Osteoblast (primary cell): ENCODE results near the gene DOLK. TPM values are rescaled to one million over a fixed set of nuclear protein-coding genes. Genes with fewer than 3 reads are reported as not detected.

Experiments
- DNase-seq: peaks from one replicate; pipeline ENCODE4 v3.0.0; 2011; ENCODE audit warnings: low spot score, mixed read lengths; ENCODE audit not compliant: insufficient read length; ENCODE audit errors: missing footprints
- H2AFZ ChIP-seq: 2 replicates; pipeline ENCODE4 v1.6.0; 2011; ENCODE audit warnings: mild to moderate bottlenecking, low read length
- H3K27ac ChIP-seq: 2 replicates; pipeline ENCODE4 v1.5.1; 2011; ENCODE audit warnings: mild to moderate bottlenecking, low read depth, low read length, moderate library complexity
- H3K27me3 ChIP-seq: 2 replicates; pipeline ENCODE4 v1.6.0; 2012; ENCODE audit warnings: mild to moderate bottlenecking, control low read depth, inconsistent platforms, low read length, moderate library complexity; ENCODE audit not compliant: insufficient read depth
- H3K36me3 ChIP-seq: 2 replicates; pipeline ENCODE4 v1.5.1; 2011; ENCODE audit warnings: mild to moderate bottlenecking, low read length, control low read depth, moderate library complexity; ENCODE audit not compliant: insufficient read depth
- H3K4me1 ChIP-seq: 2 replicates; pipeline ENCODE4 v1.5.1; 2011; ENCODE audit warnings: mild to moderate bottlenecking, low read length, control low read depth, moderate library complexity; ENCODE audit not compliant: insufficient read depth
- H3K4me2 ChIP-seq: 2 replicates; pipeline ENCODE4 v1.6.0; 2011; ENCODE audit warnings: mild to moderate bottlenecking, low read length; ENCODE audit not compliant: insufficient read depth
- H3K4me3 ChIP-seq: fragments of 200-600 bp; sonication (generic); 3 replicates; pipeline ENCODE4 v1.5.1; 2012; ENCODE audit warnings: mild to moderate bottlenecking, low read length, inconsistent platforms; ENCODE audit not compliant: insufficient read depth
- H3K79me2 ChIP-seq: 2 replicates; pipeline ENCODE4 v1.6.0; 2012; ENCODE audit warnings: mild to moderate bottlenecking, low read length, control low read depth, inconsistent platforms; ENCODE audit not compliant: insufficient read depth
- H3K9me3 ChIP-seq: 2 replicates; pipeline ENCODE4 v1.5.1; 2011; ENCODE audit warnings: low read depth, low read length, control low read depth
- H4K20me1 ChIP-seq: 2 replicates; pipeline ENCODE4 v1.6.0; 2012; ENCODE audit warnings: mild to moderate bottlenecking, low read length, control low read depth; ENCODE audit not compliant: insufficient read depth
- total RNA-seq: library from RNA; depleted of rRNA; stranded (reverse); fragments of >200 nt; gene quantifications from 2 replicates; pipeline ENCODE4 v1.2.3, GENCODE V29; 2012
- TF ChIP-seq, protein P1 (sequence below): IDR thresholded peaks from 2 replicates; pipeline ENCODE4 v1.5.1; 2011; ENCODE audit warnings: mild to moderate bottlenecking, low read depth, low read length, moderate library complexity; ENCODE audit errors: extremely low read depth

Gene DOLK
- total RNA-seq, 1 donor = 28.6 TPM

DNA sequence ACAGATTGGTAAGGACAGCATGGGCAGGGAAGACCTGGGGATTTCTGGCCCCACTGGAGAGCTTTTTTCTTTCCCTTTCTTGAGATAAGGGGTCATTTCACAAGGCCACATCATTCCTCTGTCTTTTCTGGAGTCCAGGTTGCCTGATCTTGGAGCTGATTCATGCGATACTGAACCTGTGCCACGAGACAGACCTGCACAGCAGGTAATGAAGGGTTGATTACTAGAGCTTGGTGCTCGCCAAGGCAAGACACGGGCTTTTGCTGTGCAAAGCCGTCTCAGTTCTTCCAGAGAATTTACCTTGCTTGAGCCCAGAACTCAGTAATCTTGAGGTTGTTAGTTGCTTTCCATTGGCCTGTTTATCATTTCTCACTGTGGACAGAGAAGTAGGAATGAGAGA, 39.3 kb upstream of the DOLK start:
- TF ChIP-seq, protein P1, sequence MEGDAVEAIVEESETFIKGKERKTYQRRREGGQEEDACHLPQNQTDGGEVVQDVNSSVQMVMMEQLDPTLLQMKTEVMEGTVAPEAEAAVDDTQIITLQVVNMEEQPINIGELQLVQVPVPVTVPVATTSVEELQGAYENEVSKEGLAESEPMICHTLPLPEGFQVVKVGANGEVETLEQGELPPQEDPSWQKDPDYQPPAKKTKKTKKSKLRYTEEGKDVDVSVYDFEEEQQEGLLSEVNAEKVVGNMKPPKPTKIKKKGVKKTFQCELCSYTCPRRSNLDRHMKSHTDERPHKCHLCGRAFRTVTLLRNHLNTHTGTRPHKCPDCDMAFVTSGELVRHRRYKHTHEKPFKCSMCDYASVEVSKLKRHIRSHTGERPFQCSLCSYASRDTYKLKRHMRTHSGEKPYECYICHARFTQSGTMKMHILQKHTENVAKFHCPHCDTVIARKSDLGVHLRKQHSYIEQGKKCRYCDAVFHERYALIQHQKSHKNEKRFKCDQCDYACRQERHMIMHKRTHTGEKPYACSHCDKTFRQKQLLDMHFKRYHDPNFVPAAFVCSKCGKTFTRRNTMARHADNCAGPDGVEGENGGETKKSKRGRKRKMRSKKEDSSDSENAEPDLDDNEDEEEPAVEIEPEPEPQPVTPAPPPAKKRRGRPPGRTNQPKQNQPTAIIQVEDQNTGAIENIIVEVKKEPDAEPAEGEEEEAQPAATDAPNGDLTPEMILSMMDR = no peak
- no peaks in the 10 kb centered on the region for H3K79me2 ChIP-seq
- no peaks in the 10 kb centered on the region for H4K20me1 ChIP-seq
- H3K4me2 ChIP-seq = no peak overlapping the region
- no peaks in the 10 kb centered on the region for H3K27me3 ChIP-seq
- H3K4me3 ChIP-seq = no peak overlapping the region
- peaks cover 15% of the 10 kb centered on the region for H3K4me1 ChIP-seq
- H3K36me3 ChIP-seq = peaks cover 72% of the 10 kb centered on the region
- no peak overlapping the region for H3K27ac ChIP-seq
- no peak overlapping the region for H2AFZ ChIP-seq
- no peaks in the 10 kb centered on the region for H3K9me3 ChIP-seq
- DNase-seq = no peak

DNA sequence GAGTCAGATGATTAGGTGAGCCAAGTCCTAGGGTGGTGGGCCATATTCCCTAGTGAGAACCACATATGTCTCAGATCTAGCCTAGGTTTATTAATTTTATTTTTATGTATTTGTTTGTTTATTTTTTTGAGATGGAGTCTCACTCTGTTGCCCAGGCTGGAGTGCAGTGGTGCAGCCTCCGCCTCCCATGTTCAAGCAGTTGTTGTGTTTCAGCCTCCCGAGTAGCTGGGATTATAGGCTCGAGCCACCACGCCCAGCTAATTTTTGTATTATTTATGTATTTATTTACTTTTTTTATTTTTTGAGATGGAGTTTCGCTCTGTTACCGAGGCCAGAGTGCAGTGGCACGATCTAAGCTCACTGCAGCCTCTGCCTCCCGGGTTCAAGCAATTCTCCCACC, 36.1 kb upstream of the DOLK start:
- no peak overlapping the region for H3K27ac ChIP-seq
- peaks cover 82% of the 10 kb centered on the region for H3K36me3 ChIP-seq
- no peak overlapping the region for H3K4me3 ChIP-seq
- no peaks in the 10 kb centered on the region for H3K9me3 ChIP-seq
- H3K4me2 ChIP-seq = no peak overlapping the region
- H3K27me3 ChIP-seq = no peaks in the 10 kb centered on the region
- H3K4me1 ChIP-seq = peaks cover 15% of the 10 kb centered on the region
- no peaks in the 10 kb centered on the region for H3K79me2 ChIP-seq
- no peak overlapping the region for H2AFZ ChIP-seq
- TF ChIP-seq, protein P1 = no peak
- DNase-seq = no peak
- no peaks in the 10 kb centered on the region for H4K20me1 ChIP-seq

DNA sequence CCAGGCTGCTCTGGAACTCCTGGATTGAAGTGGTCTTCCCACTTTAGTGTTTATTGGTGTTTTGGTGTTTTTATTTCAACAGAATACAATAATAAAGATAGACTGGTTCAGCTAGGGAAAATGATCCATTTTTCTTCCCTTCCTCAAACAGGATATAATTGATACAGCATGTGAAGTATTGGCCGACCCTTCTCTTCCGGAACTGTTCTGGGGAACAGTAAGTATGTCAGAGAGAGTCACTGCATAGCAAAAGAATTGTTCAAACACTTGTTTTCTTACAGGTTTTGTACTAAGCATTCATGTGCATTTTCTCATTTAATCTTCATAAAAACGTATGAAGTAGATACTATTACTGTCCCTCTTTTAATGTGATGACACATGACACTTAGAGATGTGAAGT, 31.7 kb upstream of the DOLK start:
- TF ChIP-seq, protein P1 = no peak
- H3K27ac ChIP-seq = no peak overlapping the region

DNA sequence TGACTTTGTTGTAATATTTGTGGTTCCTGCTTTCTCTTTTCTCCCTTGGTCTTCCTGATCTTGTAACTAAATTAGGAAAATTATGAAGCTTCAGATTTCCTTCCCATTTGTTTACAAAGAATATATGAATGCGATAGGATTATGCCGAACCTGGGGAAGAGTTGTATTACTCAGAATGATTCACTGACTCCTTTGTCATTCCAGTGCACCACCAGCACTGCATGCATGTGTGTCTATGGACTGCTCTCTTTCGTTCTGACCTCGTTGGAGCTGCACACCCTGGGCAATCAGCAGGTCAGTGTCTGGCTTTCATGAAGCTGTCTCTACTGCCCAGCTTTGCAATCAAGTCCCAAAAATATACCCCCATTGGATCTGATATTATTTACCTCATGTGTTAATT, 25.6 kb upstream of the DOLK start:
- Histone ChIP-seq H3K36me3 (peaks cover 73% of the 10 kb centered on the region), H3K4me3 (no peak overlapping the region), H3K9me3 (no peaks in the 10 kb centered on the region), H3K79me2 (no peaks in the 10 kb centered on the region), H3K27me3 (no peaks in the 10 kb centered on the region), H2AFZ (no peak overlapping the region), H3K4me2 (peak overlapping the region; percentile 16), H3K4me1 (peaks cover 15% of the 10 kb centered on the region), H4K20me1 (no peaks in the 10 kb centered on the region), H3K27ac (peak overlapping the region; percentile 15)
- DNase-seq = peak; percentile 90
- TF ChIP-seq, protein P1 = no peak

More for the DNA sequence above, 31.7 kb upstream of the DOLK start:
- H3K4me3 ChIP-seq = no peak overlapping the region
- H2AFZ ChIP-seq = no peak overlapping the region
- H3K4me2 ChIP-seq = no peak overlapping the region
- H3K9me3 ChIP-seq = no peaks in the 10 kb centered on the region
- no peak for DNase-seq
- no peaks in the 10 kb centered on the region for H4K20me1 ChIP-seq
- no peaks in the 10 kb centered on the region for H3K4me1 ChIP-seq
- H3K27me3 ChIP-seq = no peaks in the 10 kb centered on the region
- peaks cover 79% of the 10 kb centered on the region for H3K36me3 ChIP-seq
- H3K79me2 ChIP-seq = no peaks in the 10 kb centered on the region
